ENCODE results near the gene LRP1.

Gene LRP1

GRCh38 chr12:57215668-57216013, 87.4 kb downstream of the LRP1 start:
- no peak for DNase-seq

DNA sequence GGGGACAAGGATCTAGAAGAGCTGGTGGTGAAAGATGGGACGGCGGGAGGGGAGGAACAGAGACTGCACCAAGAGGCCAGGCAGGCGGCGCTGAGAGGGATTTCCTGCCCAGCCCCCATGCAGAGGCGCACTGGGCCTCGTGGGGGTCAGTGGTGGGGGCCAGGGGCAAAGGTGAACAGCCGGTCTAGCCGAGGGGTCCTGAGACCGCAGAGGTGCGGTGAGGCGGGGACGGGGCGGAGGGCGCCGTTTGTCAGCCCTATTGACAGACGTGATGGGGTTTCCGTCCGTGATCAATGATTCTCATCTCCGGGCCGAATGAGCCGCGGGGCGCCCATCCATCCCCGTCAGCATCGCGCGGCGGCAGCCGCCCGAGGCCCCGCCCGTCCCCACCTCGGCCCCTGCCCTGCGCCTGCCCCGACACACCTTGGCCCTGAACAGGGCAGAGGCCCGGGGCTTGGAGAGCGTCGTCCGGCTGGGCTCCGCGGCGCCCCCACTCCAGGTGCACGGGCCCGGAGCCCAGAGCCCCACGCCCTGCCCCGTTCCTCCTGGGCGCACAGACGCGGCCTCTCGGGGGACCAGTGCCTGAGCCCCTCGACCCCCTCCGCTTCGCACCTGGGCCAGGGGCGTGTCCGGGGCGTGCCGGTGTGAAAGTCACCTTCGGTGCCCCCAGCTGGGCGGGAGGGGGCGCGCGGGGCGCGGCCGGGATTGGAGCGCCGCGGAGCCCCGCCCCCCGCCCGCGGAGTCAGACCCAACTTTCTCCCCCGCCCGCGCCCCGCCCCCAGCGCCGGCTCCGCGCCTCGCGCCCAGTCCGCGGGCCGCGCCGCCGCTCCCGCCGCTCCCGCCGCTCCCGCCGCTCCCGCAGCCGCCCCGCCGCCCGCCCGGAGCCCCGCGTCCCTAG, 88.0 kb downstream of the LRP1 start, which contains the start of gene NXPH4:
Gene NXPH4 (plus strand): TSS at position 781 of the 898 bp plus-strand sequence. CDS start 176 bp downstream, outside the sequence.
- no peak for DNase-seq

GRCh38 chr12:57216921-57217879, 88.9 kb downstream of the LRP1 start:
- no peak for DNase-seq

DNA sequence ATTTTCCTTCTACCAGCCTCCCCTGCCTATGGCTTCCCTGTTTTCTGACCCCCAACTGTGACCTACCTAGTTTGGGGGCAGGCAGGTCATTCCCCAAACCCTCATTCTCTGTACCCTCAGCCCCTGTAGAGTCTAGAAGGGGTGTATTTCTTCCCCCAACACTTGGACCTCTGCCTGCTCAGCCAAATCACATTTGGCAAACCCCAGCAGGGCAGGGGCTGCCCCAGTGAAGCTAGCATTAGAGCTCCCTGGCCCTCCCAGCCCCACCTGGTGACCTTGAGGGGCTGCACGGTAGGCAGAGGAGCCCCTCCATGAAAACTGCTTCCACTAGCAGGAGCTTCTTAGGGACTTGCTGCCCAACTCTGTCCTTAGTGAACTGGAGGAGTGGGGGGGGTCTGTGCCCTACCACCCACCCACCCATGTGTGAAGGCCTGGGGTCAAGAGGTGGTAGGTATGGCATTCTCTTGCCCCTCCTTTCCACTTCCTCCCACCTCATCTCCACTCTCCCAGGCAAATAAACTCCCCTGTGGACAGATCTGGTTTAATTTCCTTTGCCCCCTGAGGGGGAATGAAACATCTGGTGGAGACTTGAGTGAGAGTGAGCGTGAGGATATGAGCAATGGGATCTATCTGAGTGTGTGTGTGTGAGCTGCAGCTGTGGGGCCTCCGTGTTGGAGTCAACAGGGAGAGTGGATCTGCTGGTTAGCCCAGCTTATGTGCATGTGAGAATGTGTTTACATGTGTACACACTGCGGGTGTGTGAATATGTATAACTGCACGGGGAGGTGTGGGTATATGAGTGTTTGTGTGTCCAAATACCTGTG, 90.0 kb downstream of the LRP1 start:
- DNase-seq: no peak

- no peak for DNase-seq
Observed at GRCh38 chr12:57219205-57219992, 91.1 kb downstream of the LRP1 start.

DNA sequence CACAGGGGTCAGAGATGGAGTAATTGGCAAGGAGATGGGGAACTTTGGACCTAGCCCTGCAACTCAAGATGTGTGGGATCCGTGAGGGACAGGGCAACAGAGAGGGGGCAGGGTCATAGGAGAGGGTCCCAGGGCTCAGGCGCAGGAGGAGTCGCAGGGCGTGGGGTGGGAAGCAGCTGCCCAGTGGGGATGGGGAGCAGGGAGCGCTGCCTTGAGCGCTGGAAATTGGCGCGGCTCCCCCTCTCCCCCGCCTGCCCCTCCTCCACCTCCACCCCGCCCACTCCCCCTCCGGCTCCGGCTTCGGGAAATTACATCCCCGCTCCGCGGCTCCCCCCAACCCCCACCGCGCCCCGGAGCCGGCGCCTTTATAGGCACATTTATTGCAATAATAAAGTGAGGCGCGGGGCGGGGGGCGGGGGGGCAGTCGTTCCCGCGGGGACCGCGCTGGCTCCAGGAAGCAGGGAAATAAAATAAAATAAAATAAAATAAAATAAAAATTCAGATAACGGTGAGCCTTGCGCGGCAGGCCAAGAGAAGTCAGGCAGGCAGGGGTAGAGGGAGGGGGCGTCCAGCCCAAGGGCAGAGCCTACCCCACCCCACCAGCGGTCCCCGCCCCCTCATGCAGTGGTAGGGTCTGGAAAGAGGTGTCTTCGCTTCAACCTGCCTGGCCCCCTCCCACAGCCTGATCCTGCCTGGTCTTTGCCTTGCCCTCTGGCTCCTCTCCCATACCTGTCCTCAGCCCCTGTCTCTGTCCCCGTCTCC, 91.9 kb downstream of the LRP1 start:
- DNase-seq: no peak

- DNase-seq: no peak
Observed at GRCh38 chr12:57220770-57221168, 92.5 kb downstream of the LRP1 start.

DNA sequence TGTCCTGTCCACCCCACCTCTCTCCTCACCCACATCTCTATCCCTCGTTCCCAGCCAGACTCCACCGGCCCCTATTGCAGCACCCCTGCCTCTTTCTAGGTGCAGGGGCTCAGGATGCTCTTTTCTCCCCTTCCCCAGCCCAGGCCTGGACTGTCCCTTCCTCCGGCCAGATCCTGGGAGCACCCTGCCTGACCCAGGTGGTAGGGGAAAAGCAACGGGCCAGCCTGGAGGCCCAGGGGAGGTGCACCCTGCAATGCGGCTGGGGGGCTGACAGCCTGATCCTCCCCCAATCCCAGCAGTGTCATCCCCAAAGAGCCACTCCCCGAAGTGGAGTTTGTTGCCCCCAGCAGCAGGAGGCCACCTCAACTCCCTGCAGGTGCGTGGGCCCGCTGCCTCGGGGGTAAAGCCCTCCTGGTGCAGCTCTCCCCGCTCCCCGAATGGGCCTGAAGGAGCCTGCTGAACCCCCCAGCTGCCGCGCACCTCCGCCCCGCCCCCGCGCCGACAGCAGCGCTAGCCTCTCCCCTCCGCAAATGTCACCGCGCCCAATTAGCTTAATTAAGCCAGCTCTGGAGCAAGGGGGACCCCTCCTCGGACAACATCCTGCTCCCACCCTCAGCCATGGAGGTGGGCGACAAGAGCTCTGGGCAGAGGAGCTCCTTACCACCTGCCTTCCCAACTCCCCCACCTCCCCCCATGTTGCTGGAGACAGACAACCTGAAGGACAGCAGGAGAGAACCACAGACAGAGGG, 93.1 kb downstream of the LRP1 start:
- no peak for DNase-seq

DNA sequence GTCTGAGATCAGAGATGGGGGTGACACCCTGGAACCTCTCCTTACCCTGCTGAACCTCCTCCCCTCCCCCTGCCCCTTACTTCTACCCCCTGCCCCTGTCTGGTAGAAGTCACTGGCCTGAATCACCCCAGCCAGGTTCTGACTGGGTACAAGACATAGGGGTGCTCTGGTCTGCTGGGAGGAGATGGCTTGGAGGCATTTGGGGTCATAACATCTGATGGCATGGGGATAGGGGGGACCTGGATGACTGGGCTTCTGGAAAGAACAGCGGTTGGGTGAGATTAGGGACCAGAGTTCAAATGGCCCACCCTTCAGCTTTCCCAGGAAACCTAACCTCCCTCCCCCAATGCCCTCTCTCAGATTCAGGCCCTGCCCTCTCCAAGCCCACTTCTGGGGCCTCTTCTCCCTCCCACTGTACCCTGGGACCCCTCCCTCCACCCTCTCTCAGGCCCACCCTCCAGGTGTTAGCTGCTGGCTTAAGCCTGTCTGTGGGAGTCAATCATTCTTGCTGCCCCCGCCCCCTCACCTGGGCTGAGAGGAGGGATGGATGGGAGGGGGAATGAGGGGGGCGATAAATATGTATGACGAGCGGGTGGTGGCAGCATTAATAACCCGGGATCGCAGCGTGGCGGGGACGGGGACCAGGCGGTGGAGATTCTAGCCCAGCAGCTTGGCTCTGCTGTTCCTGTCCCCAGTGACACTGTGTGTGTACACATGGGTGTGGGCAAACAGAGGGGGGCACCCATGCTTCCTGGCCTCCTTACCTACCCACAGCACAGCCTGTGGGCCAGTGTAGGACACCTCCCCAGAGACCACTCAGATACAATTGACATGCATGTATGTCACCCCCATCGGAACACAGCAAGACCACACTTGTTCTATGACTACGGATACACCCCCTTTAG, 94.3 kb downstream of the LRP1 start:
- DNase-seq: no peak

GRCh38 chr12:57223191-57224165, 95.2 kb downstream of the LRP1 start:
- DNase-seq: no peak

DNA sequence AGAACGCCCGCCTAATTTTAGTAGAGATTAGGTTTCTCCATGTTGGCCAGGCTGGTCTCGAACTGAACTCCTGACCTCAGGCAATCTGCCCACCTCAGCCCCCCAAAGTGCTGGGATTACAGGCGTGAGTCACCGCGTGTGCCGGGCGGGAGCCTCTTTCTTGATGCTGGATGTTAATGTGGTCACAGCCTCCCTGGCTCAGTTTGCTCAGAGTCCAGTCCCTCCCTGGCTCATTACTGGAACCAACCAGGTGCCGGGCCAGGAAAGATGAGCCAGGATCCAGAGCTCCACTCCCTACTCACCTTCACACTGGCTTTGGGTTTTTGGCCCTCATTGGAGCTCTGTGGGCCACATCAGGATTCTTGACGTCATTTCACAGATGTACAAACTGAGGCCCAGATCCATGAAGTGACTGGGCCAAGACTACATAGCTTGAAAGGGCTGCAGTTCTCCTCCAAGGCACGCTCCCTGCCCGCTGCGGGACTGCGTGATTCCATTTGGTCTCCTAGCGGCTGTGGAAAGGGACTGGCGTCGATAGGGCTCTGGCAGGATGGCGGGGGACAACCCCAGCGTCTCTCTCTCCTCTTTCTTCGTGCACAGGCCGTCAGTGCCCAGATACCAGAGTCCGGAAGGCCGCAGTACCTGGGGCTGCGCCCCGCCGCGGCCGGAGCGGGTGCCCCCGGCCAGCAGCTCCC, 96.1 kb downstream of the LRP1 start:
- no peak for DNase-seq

- DNase-seq: no peak
Observed at GRCh38 chr12:57224973-57225679, 96.8 kb downstream of the LRP1 start.

- no peak for DNase-seq
Observed at GRCh38 chr12:57225680-57226210, 97.5 kb downstream of the LRP1 start.

DNA sequence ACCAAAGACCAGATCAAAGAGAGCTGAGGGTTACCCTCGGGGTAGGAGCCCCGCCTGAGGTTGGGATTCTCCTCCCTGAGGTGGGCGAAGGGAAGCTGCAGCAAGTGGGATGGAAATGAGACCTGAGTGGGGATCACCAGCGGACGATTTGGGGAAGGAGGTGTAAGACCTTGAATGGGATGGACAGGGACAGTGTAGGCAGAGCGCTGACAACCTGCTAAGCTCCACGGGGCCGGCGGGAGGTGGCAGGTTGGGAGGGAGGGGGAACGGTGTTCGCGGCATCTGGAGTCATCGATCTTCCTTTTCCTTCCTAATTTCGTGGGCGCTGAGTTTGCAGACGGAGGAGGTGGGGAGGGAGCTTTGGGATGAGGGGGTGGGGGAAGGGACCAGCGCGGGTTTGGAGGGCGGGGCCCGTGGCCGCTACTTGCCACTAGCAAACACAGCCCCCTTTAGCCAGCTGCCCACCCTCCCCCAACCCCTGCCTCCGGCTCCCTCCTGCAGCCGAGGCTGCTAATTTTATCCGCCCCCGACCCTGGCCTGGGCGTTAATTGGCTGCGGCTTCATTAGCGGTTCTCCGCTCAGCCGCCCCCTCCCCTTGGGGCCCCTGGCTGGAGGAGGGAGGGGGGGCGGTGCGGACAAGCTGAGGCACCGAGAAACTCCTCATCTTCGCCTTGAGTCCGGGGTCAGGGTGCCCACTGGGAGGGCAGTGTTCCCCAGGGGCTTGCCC, 98.5 kb downstream of the LRP1 start:
- DNase-seq: no peak

GRCh38 chr12:57227315-57228115, 99.2 kb downstream of the LRP1 start:
- DNase-seq: no peak

All from NCI-H1436 treated with DMSO at 0.1 percent for 48 hours (cell line).